DND-41 (cell line): ENCODE data around the gene TCEAL6.

Source experiments
- ATAC-seq: fragments of 200-7000 bp; cut with Tn5 transposase; 3 replicates; pipeline ENCODE4 v1.9.1; 2021; ENCODE audit warnings: low read depth; ENCODE audit not compliant: insufficient read depth
- DNase-seq: peaks from one replicate; pipeline ENCODE4 v3.0.0-alpha.2; 2020
- H2AFZ ChIP-seq: 2 replicates; pipeline ENCODE4 v1.6.0; 2012; ENCODE audit warnings: low read depth, low read length
- H3K27ac ChIP-seq: 2 replicates; pipeline ENCODE4 v1.5.1; 2012; ENCODE audit warnings: low read length, inconsistent platforms
- H3K27me3 ChIP-seq: fragments of 200-600 bp; sonication (generic); 2 replicates; pipeline ENCODE4 v1.6.0; 2012; ENCODE audit warnings: low read length, mild to moderate bottlenecking, inconsistent platforms; ENCODE audit not compliant: insufficient read depth, poor library complexity
- H3K36me3 ChIP-seq: 2 replicates; pipeline ENCODE4 v1.5.1; 2012; ENCODE audit warnings: low read length, inconsistent platforms; ENCODE audit not compliant: insufficient read depth
- H3K4me1 ChIP-seq: 2 replicates; pipeline ENCODE4 v1.5.1; 2012; ENCODE audit warnings: mild to moderate bottlenecking, low read length; ENCODE audit not compliant: insufficient read depth
- H3K4me2 ChIP-seq: 2 replicates; pipeline ENCODE4 v1.6.0; 2012; ENCODE audit warnings: mild to moderate bottlenecking, moderate library complexity, low read length, inconsistent platforms; ENCODE audit not compliant: insufficient read depth
- H3K4me3 ChIP-seq, 2 experiments: fragments of 200-600 bp in 1 of 2; shearing (Covaris generic) in 1 of 2; 2 replicates each; pipeline ENCODE4 v1.5.1; 2012 to 2016; ENCODE audit warnings: inconsistent platforms in 2 of 2, low read length in 2 of 2, mild to moderate bottlenecking in 2 of 2, low read depth in 1 of 2, moderate library complexity in 1 of 2
- H3K79me2 ChIP-seq: 2 replicates; pipeline ENCODE4 v1.6.0; 2012; ENCODE audit warnings: low read length, inconsistent platforms; ENCODE audit not compliant: insufficient read depth
- H3K9ac ChIP-seq: 2 replicates; pipeline ENCODE4 v1.6.0; 2012; ENCODE audit warnings: low read depth, mild to moderate bottlenecking, inconsistent platforms, low read length, moderate library complexity
- H3K9me3 ChIP-seq: 2 replicates; pipeline ENCODE4 v1.5.1; 2012; ENCODE audit warnings: low read length, moderate library complexity, mild to moderate bottlenecking, inconsistent platforms; ENCODE audit not compliant: insufficient read depth, severe bottlenecking
- H4K20me1 ChIP-seq: 2 replicates; pipeline ENCODE4 v1.6.0; 2012; ENCODE audit warnings: low read length; ENCODE audit not compliant: insufficient read depth
- EZH2 ChIP-seq: IDR thresholded peaks from 3 replicates; pipeline ENCODE4 v1.6.1; 2012; ENCODE audit warnings: borderline replicate concordance, low read depth, mild to moderate bottlenecking, moderate library complexity, low read length, inconsistent platforms; ENCODE audit not compliant: severe bottlenecking
- TF ChIP-seq, protein P1 (sequence below): IDR thresholded peaks from 2 replicates; pipeline ENCODE4 v1.5.1; 2012; ENCODE audit warnings: borderline replicate concordance, low read length, moderate library complexity, mild to moderate bottlenecking; ENCODE audit not compliant: poor library complexity, severe bottlenecking; ENCODE audit errors: extremely low read depth

TCEAL6 gene

DNA sequence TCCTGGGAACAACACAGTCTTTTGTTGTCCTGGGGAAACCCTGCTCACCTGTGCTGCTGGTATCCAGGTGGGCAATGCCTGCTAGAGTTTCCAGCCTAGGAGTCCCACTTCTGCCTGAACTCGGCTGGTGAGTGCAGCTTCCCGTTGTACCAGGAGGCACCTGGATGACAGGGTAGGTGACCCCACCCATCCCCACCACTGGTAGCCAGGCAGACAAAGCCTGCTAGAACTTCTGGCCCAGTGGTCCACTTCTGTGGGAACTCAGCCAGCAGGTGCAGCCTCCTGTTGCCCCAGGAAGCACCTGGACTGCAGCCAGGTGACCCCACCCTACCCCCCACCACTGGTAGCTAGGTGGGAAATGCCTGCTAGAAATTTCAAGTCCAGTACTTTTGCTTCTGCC, 26.5 kb downstream of the TCEAL6 start:
- Histone ChIP-seq H3K4me2 (no peak overlapping the region), H3K27me3 (no peaks in the 10 kb centered on the region), H3K36me3 (no peaks in the 10 kb centered on the region), H3K9ac (no peak overlapping the region), H2AFZ (no peak overlapping the region), H4K20me1 (no peaks in the 10 kb centered on the region), H3K27ac (no peak overlapping the region), H3K9me3 (no peaks in the 10 kb centered on the region), H3K4me3 (no peak overlapping the region), H3K4me1 (no peaks in the 10 kb centered on the region), H3K79me2 (no peaks in the 10 kb centered on the region)
- DNase-seq (no peak), ATAC-seq (no peak)
- TF ChIP-seq, protein P1, sequence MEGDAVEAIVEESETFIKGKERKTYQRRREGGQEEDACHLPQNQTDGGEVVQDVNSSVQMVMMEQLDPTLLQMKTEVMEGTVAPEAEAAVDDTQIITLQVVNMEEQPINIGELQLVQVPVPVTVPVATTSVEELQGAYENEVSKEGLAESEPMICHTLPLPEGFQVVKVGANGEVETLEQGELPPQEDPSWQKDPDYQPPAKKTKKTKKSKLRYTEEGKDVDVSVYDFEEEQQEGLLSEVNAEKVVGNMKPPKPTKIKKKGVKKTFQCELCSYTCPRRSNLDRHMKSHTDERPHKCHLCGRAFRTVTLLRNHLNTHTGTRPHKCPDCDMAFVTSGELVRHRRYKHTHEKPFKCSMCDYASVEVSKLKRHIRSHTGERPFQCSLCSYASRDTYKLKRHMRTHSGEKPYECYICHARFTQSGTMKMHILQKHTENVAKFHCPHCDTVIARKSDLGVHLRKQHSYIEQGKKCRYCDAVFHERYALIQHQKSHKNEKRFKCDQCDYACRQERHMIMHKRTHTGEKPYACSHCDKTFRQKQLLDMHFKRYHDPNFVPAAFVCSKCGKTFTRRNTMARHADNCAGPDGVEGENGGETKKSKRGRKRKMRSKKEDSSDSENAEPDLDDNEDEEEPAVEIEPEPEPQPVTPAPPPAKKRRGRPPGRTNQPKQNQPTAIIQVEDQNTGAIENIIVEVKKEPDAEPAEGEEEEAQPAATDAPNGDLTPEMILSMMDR: no peak
- TF ChIP-seq EZH2: no peak

- no peak for ATAC-seq
- H3K4me2 ChIP-seq: no peak overlapping the region
- no peaks in the 10 kb centered on the region for H4K20me1 ChIP-seq
These were observed 28.9 kb downstream of the TCEAL6 start for GRCh38 chrX:102113367-102113766.

More at GRCh38 chrX:102113367-102113766, 28.9 kb downstream of the TCEAL6 start:
- Histone ChIP-seq H3K4me3 (no peak overlapping the region), H3K27me3 (no peaks in the 10 kb centered on the region), H2AFZ (no peak overlapping the region), H3K4me1 (no peaks in the 10 kb centered on the region), H3K9ac (no peak overlapping the region), H3K9me3 (no peaks in the 10 kb centered on the region), H3K36me3 (no peaks in the 10 kb centered on the region), H3K79me2 (no peaks in the 10 kb centered on the region), H3K27ac (no peak overlapping the region)
- TF ChIP-seq EZH2: no peak
- TF ChIP-seq, protein P1: no peak
- DNase-seq: no peak
